ENCODE data around the gene FOSL1.

DNA sequence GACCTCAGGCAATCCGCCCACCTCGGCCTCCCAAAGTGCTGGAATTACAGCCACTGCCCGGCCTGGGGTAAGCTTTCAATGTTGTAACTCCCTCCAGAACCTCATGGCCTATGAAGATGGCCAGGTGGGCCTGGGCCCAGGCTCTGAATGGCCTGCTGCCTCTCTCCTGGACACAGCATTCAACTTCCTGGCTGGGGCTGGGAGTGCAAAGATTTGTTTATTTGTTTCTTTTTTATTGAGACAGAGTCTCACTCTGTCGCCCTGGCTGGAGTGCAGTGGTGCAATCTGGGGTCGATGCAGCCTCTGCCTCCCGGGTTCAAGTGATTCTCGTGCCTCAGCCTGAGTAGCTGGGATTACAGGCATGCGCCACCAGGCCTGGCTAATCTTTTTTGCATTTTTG, 44.6 kb upstream of the FOSL1 start:
- TF ChIP-seq, protein P1, sequence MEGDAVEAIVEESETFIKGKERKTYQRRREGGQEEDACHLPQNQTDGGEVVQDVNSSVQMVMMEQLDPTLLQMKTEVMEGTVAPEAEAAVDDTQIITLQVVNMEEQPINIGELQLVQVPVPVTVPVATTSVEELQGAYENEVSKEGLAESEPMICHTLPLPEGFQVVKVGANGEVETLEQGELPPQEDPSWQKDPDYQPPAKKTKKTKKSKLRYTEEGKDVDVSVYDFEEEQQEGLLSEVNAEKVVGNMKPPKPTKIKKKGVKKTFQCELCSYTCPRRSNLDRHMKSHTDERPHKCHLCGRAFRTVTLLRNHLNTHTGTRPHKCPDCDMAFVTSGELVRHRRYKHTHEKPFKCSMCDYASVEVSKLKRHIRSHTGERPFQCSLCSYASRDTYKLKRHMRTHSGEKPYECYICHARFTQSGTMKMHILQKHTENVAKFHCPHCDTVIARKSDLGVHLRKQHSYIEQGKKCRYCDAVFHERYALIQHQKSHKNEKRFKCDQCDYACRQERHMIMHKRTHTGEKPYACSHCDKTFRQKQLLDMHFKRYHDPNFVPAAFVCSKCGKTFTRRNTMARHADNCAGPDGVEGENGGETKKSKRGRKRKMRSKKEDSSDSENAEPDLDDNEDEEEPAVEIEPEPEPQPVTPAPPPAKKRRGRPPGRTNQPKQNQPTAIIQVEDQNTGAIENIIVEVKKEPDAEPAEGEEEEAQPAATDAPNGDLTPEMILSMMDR (conservative IDR thresholded peaks at IDR 0.05 in 1 of 2, IDR thresholded peaks at IDR 0.05 in 1 of 2; ENCODE audit: low read depth in 1 of 2, low read length in 2 of 2), result no peak
- no peak for TF ChIP-seq EZH2 (IDR thresholded peaks at IDR 0.05; ENCODE audit: low read length, missing control alignments)
